ENCODE data around the gene PROSER2.

Gene PROSER2

DNA sequence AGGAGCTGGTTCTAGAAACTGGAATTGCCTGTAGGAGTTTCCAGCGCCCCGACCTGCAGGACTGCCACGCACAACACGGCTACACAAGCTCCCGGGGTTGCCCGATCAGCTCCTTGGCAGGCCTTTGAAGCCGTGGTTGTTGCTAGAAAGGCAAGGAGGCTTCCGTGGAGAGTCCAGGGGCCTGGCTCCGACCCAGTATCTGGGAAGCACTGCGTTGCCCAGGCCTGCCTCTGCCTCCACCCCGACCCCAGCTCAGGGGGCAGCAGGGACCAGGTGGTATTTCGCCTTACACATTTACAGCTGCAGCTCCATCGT is 54.4 kb downstream of the PROSER2 start:
- no peak for ATAC-seq
- TF ChIP-seq ZFP3 (CRISPR knock-in tag; IDR thresholded peaks at IDR 0.05) (no peak), ZNF8 (CRISPR knock-in tag; IDR thresholded peaks at IDR 0.05) (no peak), ARNTL (CRISPR knock-in tag; IDR thresholded peaks at IDR 0.05; ENCODE audit: borderline replicate concordance, low read depth) (no peak), GLIS3 (CRISPR knock-in tag; IDR thresholded peaks at IDR 0.05) (no peak), OSR1 (CRISPR knock-in tag; IDR thresholded peaks at IDR 0.05) (no peak), TCF4 (CRISPR knock-in tag; IDR thresholded peaks at IDR 0.05; ENCODE audit: borderline replicate concordance) (no peak), PPARA (CRISPR knock-in tag; IDR thresholded peaks at IDR 0.05; ENCODE audit: borderline replicate concordance) (no peak), BACH2 (CRISPR knock-in tag; IDR thresholded peaks at IDR 0.05; ENCODE audit: borderline replicate concordance) (no peak), ZC3H10 (CRISPR knock-in tag; IDR thresholded peaks at IDR 0.05) (no peak), SNAI2 (CRISPR knock-in tag; IDR thresholded peaks at IDR 0.05) (no peak), TOX (CRISPR knock-in tag; IDR thresholded peaks at IDR 0.05; ENCODE audit: borderline replicate concordance) (no peak)
- TF ChIP-seq, protein P1, sequence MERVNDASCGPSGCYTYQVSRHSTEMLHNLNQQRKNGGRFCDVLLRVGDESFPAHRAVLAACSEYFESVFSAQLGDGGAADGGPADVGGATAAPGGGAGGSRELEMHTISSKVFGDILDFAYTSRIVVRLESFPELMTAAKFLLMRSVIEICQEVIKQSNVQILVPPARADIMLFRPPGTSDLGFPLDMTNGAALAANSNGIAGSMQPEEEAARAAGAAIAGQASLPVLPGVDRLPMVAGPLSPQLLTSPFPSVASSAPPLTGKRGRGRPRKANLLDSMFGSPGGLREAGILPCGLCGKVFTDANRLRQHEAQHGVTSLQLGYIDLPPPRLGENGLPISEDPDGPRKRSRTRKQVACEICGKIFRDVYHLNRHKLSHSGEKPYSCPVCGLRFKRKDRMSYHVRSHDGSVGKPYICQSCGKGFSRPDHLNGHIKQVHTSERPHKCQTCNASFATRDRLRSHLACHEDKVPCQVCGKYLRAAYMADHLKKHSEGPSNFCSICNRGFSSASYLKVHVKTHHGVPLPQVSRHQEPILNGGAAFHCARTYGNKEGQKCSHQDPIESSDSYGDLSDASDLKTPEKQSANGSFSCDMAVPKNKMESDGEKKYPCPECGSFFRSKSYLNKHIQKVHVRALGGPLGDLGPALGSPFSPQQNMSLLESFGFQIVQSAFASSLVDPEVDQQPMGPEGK (CRISPR knock-in tag; IDR thresholded peaks at IDR 0.05; ENCODE audit: borderline replicate concordance) = no peak
- TF ChIP-seq, protein P2, sequence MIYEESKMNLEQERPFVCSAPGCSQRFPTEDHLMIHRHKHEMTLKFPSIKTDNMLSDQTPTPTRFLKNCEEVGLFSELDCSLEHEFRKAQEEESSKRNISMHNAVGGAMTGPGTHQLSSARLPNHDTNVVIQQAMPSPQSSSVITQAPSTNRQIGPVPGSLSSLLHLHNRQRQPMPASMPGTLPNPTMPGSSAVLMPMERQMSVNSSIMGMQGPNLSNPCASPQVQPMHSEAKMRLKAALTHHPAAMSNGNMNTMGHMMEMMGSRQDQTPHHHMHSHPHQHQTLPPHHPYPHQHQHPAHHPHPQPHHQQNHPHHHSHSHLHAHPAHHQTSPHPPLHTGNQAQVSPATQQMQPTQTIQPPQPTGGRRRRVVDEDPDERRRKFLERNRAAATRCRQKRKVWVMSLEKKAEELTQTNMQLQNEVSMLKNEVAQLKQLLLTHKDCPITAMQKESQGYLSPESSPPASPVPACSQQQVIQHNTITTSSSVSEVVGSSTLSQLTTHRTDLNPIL (CRISPR knock-in tag; IDR thresholded peaks at IDR 0.05; ENCODE audit: low read depth) = no peak

DNA sequence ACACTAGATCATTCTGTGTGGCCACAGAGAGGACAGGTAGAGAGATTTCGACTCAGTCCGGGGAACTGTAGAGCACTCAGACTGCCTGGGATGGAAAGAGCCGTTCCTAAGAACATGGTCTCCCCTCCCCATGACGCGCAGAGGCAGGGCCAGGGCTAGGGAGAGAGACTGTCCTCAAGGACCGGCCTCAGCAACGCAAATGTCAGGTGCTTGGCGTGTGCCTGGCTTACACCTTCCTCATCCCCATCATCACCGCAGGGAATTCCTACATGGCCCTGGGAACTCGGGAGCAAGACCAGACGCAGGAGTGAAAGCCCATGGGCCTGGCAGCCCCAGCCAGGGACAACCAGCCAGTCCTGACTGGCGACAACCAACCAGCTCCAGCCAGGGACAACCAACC is 55.6 kb downstream of the PROSER2 start:
- TF ChIP-seq TCF4 (CRISPR knock-in tag; IDR thresholded peaks at IDR 0.05; ENCODE audit: borderline replicate concordance) (no peak), PPARA (CRISPR knock-in tag; IDR thresholded peaks at IDR 0.05; ENCODE audit: borderline replicate concordance) (no peak), ZC3H10 (CRISPR knock-in tag; IDR thresholded peaks at IDR 0.05) (no peak), ZNF70 (CRISPR knock-in tag; IDR thresholded peaks at IDR 0.05) (no peak), CSDC2 (CRISPR knock-in tag; IDR thresholded peaks at IDR 0.05) (no peak), ZFP3 (CRISPR knock-in tag; IDR thresholded peaks at IDR 0.05) (no peak)
- TF ChIP-seq, protein P3, sequence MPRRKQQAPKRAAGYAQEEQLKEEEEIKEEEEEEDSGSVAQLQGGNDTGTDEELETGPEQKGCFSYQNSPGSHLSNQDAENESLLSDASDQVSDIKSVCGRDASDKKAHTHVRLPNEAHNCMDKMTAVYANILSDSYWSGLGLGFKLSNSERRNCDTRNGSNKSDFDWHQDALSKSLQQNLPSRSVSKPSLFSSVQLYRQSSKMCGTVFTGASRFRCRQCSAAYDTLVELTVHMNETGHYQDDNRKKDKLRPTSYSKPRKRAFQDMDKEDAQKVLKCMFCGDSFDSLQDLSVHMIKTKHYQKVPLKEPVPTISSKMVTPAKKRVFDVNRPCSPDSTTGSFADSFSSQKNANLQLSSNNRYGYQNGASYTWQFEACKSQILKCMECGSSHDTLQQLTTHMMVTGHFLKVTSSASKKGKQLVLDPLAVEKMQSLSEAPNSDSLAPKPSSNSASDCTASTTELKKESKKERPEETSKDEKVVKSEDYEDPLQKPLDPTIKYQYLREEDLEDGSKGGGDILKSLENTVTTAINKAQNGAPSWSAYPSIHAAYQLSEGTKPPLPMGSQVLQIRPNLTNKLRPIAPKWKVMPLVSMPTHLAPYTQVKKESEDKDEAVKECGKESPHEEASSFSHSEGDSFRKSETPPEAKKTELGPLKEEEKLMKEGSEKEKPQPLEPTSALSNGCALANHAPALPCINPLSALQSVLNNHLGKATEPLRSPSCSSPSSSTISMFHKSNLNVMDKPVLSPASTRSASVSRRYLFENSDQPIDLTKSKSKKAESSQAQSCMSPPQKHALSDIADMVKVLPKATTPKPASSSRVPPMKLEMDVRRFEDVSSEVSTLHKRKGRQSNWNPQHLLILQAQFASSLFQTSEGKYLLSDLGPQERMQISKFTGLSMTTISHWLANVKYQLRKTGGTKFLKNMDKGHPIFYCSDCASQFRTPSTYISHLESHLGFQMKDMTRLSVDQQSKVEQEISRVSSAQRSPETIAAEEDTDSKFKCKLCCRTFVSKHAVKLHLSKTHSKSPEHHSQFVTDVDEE (CRISPR knock-in tag; IDR thresholded peaks at IDR 0.05) = no peak
- TF ChIP-seq, protein P1 (CRISPR knock-in tag; IDR thresholded peaks at IDR 0.05; ENCODE audit: borderline replicate concordance) = no peak
- TF ChIP-seq, protein P4, sequence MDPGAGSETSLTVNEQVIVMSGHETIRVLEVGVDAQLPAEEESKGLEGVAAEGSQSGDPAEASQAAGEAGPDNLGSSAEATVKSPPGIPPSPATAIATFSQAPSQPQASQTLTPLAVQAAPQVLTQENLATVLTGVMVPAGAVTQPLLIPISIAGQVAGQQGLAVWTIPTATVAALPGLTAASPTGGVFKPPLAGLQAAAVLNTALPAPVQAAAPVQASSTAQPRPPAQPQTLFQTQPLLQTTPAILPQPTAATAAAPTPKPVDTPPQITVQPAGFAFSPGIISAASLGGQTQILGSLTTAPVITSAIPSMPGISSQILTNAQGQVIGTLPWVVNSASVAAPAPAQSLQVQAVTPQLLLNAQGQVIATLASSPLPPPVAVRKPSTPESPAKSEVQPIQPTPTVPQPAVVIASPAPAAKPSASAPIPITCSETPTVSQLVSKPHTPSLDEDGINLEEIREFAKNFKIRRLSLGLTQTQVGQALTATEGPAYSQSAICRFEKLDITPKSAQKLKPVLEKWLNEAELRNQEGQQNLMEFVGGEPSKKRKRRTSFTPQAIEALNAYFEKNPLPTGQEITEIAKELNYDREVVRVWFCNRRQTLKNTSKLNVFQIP (CRISPR knock-in tag; IDR thresholded peaks at IDR 0.05; ENCODE audit: borderline replicate concordance, low read depth) = no peak
- TF ChIP-seq, protein P2 (CRISPR knock-in tag; IDR thresholded peaks at IDR 0.05; ENCODE audit: low read depth) = no peak
- ATAC-seq = no peak

DNA sequence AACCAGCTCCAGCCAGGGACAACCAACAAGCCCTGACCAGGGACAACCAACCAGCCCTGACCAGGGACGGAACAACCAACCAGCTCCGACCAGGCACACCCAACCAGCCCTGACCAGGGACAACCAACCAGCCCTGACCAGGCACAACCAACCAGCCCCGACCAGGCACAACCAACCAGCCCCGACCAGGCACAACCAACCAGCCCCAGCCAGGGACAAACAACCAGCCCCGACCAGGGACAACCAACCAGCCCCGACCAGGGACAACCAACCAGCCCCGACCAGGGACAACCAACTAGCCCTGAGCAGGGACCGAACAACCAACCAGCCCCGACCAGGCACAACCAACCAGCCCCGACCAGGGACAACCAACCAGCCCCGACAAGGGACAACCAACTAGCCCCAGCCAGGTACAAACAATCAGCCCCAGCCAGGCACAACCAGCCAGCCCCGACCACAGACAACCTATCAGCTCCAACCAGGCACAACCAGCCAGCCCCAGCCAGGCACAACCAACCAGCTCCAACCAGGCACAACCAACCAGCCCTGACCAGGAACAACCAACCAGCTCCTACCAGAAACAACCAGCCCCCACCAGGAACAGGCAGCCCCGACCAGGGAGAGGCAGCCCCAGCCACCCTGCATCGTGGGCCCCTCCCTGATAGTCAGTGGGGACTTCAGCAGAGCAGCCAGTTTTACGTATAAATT is 56.4 kb downstream of the PROSER2 start:
- no peak for ATAC-seq
- TF ChIP-seq ZFP30 (CRISPR knock-in tag; IDR thresholded peaks at IDR 0.05) = no peak
